IPS-15b (cell line): Measurements from ENCODE around the gene BICD1.
"Not testable (repeated sequence)": the region's sequence is repeated elsewhere in the genome, so short reads cannot be mapped to it uniquely, and the experiment has no call there.

ENCODE experiments used
- H3K27me3 ChIP-seq: one replicate; pipeline ENCODE4 v1.6.1; 2013; ENCODE audit warnings: low read length; ENCODE audit not compliant: control insufficient read depth, insufficient read depth
- H3K36me3 ChIP-seq: one replicate; pipeline ENCODE4 v1.6.1; 2013; ENCODE audit warnings: low read length; ENCODE audit not compliant: control insufficient read depth, insufficient read depth
- H3K4me1 ChIP-seq: one replicate; pipeline ENCODE4 v1.6.1; 2013; ENCODE audit warnings: mild to moderate bottlenecking, low read length; ENCODE audit not compliant: control insufficient read depth, insufficient read depth
- H3K4me3 ChIP-seq: one replicate; pipeline ENCODE4 v1.5.1; 2013; ENCODE audit warnings: low read depth, low read length
- H3K9ac ChIP-seq: one replicate; pipeline ENCODE4 v1.6.1; 2013; ENCODE audit warnings: low read depth, mild to moderate bottlenecking, low read length
- H3K9me3 ChIP-seq: one replicate; pipeline ENCODE4 v1.6.1; 2013; ENCODE audit warnings: mild to moderate bottlenecking, low read length; ENCODE audit not compliant: control insufficient read depth, insufficient read depth

Gene BICD1

DNA sequence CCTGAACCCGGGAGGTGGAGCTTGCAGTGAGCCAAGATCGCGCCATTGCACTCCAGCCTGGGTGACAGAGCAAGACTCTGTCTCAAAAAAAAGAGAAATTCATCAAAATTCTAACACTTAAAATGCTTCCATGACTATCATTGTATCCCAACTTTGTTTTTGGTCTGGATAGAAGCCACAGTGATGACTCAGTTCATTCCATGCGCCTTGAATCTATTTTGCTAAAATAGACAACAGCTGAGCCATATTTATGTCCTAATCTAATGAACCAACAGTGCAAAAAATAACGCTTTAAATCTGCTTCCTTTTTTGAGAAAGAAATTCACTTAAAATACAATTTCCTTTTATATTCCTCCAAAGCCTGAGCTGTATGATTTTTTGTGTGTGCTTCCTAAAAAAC, 23.2 kb upstream of the BICD1 start:
- Histone ChIP-seq H3K27me3 (no peaks in the 10 kb centered on the region), H3K4me1 (no peaks in the 10 kb centered on the region), H3K9ac (no peak overlapping the region), H3K9me3 (no peaks in the 10 kb centered on the region), H3K36me3 (no peaks in the 10 kb centered on the region), H3K4me3 (no peak overlapping the region)

DNA sequence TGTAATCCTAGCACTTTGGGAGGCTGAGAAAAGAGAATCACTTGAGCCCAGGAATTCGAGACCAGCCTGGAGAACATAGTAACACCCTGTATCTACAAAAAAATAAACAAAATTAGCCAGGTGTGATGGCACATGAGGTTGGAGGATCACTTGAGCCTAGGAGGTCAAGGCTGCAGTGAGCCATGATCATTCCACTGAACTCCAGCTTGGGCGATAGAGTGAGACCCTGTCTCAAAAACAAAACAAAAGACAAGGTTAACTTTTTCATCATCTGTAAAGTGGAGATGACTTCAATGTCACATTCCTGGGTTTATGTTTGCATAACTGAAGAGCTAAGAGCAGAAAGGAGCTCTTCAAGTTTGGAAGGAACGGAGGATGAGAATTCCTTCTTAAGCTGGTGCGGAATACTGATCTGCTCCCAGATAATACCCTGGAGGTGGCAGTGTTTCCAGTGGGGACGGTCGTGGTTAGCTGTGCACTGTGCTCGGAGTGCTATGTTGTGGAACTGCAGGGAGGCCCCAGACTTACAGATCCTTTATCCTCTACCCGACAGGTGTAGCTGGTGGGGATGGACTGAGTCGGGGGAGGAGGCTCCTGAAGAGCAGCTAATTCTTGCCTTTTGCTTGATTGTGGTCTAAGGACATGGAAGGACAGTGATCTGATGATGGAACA, 22.5 kb upstream of the BICD1 start:
- H3K9me3 ChIP-seq, result no peaks in the 10 kb centered on the region
- H3K36me3 ChIP-seq, result no peaks in the 10 kb centered on the region
- no peak overlapping the region for H3K9ac ChIP-seq
- no peaks in the 10 kb centered on the region for H3K4me1 ChIP-seq
- no peak overlapping the region for H3K4me3 ChIP-seq
- H3K27me3 ChIP-seq, result no peaks in the 10 kb centered on the region

DNA sequence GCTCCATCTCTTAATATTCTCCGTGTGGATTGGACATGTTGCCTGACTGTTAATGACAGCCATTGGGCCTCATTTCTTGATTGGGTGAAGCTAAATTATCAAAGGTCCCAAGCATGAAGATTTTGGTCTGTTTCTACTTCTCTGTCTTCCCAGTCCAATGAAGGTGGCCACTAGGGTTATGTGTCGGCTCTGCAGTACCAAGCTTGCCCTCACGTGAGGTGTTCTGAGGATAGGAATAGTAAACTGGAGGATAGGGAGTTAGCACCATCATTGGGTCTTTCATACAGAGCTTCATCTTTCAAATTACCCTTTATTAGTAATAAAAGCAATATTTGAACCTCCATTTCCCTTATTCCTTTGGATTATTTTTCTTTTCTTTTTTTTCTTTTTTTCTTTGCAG, 21.9 kb upstream of the BICD1 start:
- H3K4me3 ChIP-seq, result no peak overlapping the region
- no peaks in the 10 kb centered on the region for H3K36me3 ChIP-seq
- no peaks in the 10 kb centered on the region for H3K27me3 ChIP-seq
- H3K9me3 ChIP-seq, result no peaks in the 10 kb centered on the region
- no peak overlapping the region for H3K9ac ChIP-seq
- H3K4me1 ChIP-seq, result no peaks in the 10 kb centered on the region

DNA sequence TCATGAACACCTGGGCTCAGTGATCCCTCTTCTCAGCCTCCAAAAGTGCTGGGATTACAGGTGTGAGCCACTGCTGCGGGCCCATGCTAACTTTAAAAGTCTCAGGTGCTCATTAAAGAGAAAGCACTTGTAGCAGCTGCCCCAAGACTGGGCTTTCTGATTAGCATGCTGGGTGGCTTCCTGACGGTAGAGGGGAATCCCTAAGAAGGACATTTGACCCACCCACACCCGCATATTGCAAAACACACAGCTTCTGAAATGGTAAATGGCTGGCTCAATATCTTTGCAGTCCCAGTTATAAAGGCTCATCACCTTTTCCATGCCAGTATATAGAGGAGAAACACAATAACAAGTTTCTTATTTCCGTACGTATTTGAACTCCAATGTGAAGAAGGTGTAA, 19.3 kb upstream of the BICD1 start:
- Histone ChIP-seq H3K36me3 (no peaks in the 10 kb centered on the region), H3K9ac (no peak overlapping the region), H3K9me3 (no peaks in the 10 kb centered on the region), H3K27me3 (no peaks in the 10 kb centered on the region), H3K4me1 (no peaks in the 10 kb centered on the region), H3K4me3 (no peak overlapping the region)

DNA sequence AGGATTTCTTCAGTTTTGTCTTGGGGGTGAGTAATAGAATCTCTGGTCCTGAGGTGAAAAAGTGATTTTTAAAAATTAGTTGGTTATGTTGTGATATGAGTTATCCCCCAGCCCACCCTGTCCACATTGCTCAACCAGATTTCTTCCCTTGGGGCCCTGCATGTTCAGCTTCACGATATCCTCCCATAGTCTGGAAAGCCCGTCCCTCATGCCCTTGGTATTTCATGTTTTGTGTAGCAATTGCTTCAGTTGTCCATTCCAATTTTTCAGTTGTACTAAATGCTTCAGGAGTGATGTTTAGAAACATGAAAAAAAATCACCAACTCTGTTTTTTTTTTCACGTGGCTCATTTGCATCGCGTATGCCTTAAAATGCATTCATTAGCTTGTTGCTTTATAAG, 17.5 kb upstream of the BICD1 start:
- Histone ChIP-seq H3K9ac (no peak overlapping the region), H3K4me1 (no peaks in the 10 kb centered on the region), H3K9me3 (no peaks in the 10 kb centered on the region), H3K27me3 (no peaks in the 10 kb centered on the region), H3K4me3 (no peak overlapping the region), H3K36me3 (no peaks in the 10 kb centered on the region)

DNA sequence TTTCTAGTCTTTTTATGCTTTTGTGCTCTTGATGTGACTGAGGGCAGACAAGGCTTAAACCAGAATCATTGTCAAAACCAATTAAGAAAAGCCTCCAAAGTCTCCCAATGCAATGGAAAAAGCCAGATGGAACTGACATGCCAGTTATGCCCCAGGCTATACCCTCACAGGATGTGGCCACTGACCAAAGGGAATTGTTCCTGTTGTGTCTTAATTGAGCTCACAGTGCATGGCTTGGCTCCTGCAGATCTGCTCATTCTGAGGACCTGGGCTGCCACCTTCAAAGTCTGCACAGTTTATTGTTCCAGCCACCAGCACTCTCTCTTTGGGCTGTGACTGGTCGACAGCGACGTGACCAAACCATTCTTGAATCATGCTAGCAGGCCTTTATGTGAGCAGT, 17.1 kb upstream of the BICD1 start:
- H3K4me3 ChIP-seq, result no peak overlapping the region
- no peaks in the 10 kb centered on the region for H3K27me3 ChIP-seq
- H3K9me3 ChIP-seq, result no peaks in the 10 kb centered on the region
- H3K4me1 ChIP-seq, result no peaks in the 10 kb centered on the region
- H3K9ac ChIP-seq, result no peak overlapping the region
- no peaks in the 10 kb centered on the region for H3K36me3 ChIP-seq

DNA sequence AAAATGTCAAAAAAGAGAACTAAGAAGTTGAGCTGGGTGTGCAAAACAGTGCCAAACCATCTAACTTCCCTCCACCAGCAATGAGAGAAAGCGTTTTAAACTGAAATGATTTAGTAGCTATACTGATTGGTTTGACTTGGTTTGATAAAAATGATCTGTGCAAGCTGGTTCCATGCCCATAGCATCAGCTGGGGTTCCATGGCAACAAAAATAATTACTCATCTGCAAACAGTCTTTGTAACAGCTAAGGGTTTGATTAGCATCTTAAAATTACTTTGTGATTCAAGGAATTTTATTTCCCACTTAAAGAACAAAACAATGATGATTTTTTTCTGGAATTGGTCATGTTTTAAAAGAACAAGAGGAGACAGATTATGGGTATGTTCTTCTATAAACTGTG, 15.0 kb upstream of the BICD1 start:
- no peaks in the 10 kb centered on the region for H3K27me3 ChIP-seq
- no peak overlapping the region for H3K9ac ChIP-seq
- no peaks in the 10 kb centered on the region for H3K9me3 ChIP-seq
- no peaks in the 10 kb centered on the region for H3K36me3 ChIP-seq
- H3K4me1 ChIP-seq, result no peaks in the 10 kb centered on the region
- no peak overlapping the region for H3K4me3 ChIP-seq

DNA sequence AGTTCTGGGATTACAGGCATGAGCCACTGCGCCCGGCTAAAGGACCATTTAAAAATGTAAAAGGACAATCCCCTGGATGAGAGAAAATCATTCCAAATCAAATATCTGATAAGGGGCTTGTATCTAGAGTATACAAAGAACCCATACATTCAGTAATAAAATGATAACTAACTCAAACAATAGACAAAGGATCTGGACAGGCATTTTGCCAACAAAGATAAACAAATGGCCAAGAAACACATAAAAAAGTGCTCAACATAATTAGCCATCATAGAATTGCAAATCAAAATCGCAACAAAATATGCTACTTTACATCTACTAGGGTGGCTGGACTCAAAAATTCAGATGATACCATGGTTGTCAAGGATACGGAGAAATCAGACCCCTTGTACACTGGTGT, 8.5 kb upstream of the BICD1 start:
- Histone ChIP-seq H3K4me1 (peaks cover 3% of the 10 kb centered on the region), H3K27me3 (no peaks in the 10 kb centered on the region), H3K36me3 (no peaks in the 10 kb centered on the region), H3K9ac (no peak overlapping the region), H3K9me3 (no peaks in the 10 kb centered on the region), H3K4me3 (no peak overlapping the region)

DNA sequence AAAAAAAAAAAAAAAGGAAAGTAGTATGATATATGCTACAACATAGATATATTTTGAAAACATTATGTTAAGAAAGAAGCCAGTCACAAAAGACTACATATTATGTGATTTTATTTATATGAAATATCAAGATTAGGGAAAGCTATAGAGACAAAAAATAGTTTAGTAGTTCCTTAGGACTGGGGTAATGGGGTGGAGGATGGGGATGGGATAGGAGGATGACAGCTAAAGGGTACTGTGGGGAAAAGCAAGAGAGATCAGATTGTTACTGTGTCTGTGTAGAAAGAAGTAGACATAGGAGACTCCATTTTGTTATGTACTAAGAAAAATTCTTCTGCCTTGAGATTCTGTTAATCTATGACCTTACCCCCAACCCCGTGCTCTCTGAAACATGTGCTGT, 7.4 kb upstream of the BICD1 start:
- H3K9me3 ChIP-seq, H3K4me1 ChIP-seq, H3K4me3 ChIP-seq, H3K9ac ChIP-seq, H3K36me3 ChIP-seq, H3K27me3 ChIP-seq: not testable (repeated sequence)

DNA sequence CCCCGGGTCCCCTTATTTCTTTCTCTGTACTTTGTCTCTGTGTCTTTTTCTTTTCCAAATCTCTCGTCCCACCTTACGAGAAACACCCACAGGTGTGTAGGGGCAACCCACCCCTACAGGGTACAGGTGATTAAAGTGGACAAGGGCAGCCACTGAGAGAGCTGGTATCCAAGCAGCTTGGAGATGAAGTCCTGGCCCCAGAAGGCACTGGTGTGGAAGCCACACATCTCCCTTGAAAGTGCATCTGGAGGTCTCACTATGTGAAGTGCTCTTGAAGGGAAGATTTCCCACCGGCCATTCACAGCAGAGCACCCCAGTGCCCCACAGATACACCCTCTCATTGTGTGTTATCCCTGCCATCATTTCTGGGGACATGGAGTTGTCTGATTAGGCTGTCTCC, 6.3 kb upstream of the BICD1 start:
- peaks cover 8% of the 10 kb centered on the region for H3K4me1 ChIP-seq
- no peak overlapping the region for H3K4me3 ChIP-seq
- H3K36me3 ChIP-seq, result no peaks in the 10 kb centered on the region
- H3K9me3 ChIP-seq, result no peaks in the 10 kb centered on the region
- H3K9ac ChIP-seq, result no peak overlapping the region
- no peaks in the 10 kb centered on the region for H3K27me3 ChIP-seq

DNA sequence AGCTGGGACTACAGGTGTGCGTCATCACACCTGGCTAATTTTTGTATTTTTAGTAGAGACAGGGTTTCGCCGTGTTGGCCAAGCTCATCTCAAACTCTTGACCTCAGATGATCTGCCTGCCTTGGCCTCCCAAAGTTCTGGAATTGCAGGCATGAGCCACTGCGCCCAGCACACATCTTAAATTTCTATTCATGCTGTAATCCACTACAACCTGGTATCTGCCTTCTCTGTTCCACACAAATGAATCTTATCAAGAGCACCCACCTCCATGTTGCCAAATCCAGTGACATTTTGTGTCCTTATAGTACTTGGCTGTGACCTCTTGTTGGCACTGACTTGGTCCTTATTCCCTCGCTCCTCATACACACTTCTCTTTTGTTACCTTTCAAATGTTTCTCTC, 5.8 kb upstream of the BICD1 start:
- Histone ChIP-seq H3K36me3 (no peaks in the 10 kb centered on the region), H3K4me3 (no peak overlapping the region), H3K27me3 (no peaks in the 10 kb centered on the region), H3K9me3 (no peaks in the 10 kb centered on the region), H3K9ac (no peak overlapping the region), H3K4me1 (peaks cover 12% of the 10 kb centered on the region)

DNA sequence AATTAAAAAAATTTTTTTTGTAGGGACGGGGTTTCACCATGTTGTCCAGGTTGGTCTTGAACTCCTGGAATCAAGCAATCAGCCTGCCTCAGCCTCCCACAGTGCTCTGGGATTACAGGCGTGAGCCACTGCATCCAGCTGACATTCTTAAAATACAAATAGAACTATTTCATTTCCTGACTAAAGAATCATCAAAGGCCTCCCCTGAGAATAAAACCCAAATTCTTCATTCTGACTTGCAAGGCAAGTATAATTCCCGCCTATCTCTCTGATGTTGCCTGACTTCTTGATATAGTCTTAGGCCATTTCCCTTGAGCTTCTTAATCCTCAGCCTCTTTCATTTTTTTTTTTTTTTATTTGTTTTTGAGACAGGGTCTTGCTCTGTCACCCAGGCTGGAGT, 4.4 kb upstream of the BICD1 start:
- Histone ChIP-seq H3K36me3 (no peaks in the 10 kb centered on the region), H3K9ac (no peak overlapping the region), H3K27me3 (no peaks in the 10 kb centered on the region), H3K4me1 (peaks cover 14% of the 10 kb centered on the region), H3K9me3 (no peaks in the 10 kb centered on the region), H3K4me3 (no peak overlapping the region)
